ENCODE results near the gene BCAM. TPM values are rescaled to one million over a fixed set of nuclear protein-coding genes. Genes with fewer than 3 reads are reported as not detected.

BCAM gene
- total RNA-seq, 2 experiments from 2014 or later, result not detected

DNA sequence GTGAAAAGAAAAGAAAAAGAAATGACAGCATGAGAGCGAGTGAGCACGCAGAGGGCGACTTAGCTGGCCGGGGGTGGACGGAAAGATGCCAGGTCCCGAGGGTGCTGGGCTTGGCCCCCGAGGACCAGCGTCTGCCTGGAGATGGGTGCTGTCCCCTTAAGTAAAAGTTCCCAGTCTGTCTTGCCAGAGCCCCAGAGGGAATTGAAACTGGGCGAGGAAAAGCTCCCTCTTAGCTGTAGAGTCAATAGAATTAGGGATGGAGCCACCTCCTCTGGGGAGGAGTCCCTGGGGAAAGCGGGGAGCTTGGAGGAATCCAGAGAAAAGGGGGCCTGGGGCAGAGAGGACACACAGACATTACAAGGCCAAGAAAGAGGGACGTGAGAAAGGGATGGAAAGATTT, 13.3 kb downstream of the BCAM start:
- H3K4me2 ChIP-seq (ENCODE audit: low read length), result no peak overlapping the region
- no TSS peak for BruUV-seq (replicated peaks)
- H3K9me3 ChIP-seq (ENCODE audit: low read length), result no peaks in the 10 kb centered on the region
- ChIA-PET CTCF (ENCODE audit: unreplicated experiment) (no interaction called here), POLR2A (no interaction called here)
- no peaks in the 10 kb centered on the region for H3K9me2 ChIP-seq (ENCODE audit: insufficient read depth, low read length)
- H4K20me1 ChIP-seq (ENCODE audit: insufficient read depth, low read length), result no peaks in the 10 kb centered on the region
- no peak for DNase-seq (ENCODE audit: low spot score)
- H3K27ac ChIP-seq (ENCODE audit: low read depth, low read length, poor library complexity, severe bottlenecking), result no peak overlapping the region
- H3K79me2 ChIP-seq (ENCODE audit: insufficient read depth, low read depth, low read length), result no peaks in the 10 kb centered on the region
- no peaks in the 10 kb centered on the region for H3K4me1 ChIP-seq (ENCODE audit: insufficient read depth, low read length, poor library complexity, severe bottlenecking)
- no peaks in the 10 kb centered on the region for H3K36me3 ChIP-seq (ENCODE audit: insufficient read depth, low read length)
- intact Hi-C loops (cut with micrococcal nuclease; ENCODE audit: unreplicated experiment), result no loop called here
- H3K4me3 ChIP-seq (ENCODE audit: low read depth, low read length, poor library complexity, severe bottlenecking), result no peak overlapping the region
- H2AFZ ChIP-seq (ENCODE audit: low read length), result no peak overlapping the region
- TF ChIP-seq EZH2phosphoT487 (IDR thresholded peaks at IDR 0.05; ENCODE audit: borderline replicate concordance, low read depth, low read length), result no peak
- TF ChIP-seq, protein P1, sequence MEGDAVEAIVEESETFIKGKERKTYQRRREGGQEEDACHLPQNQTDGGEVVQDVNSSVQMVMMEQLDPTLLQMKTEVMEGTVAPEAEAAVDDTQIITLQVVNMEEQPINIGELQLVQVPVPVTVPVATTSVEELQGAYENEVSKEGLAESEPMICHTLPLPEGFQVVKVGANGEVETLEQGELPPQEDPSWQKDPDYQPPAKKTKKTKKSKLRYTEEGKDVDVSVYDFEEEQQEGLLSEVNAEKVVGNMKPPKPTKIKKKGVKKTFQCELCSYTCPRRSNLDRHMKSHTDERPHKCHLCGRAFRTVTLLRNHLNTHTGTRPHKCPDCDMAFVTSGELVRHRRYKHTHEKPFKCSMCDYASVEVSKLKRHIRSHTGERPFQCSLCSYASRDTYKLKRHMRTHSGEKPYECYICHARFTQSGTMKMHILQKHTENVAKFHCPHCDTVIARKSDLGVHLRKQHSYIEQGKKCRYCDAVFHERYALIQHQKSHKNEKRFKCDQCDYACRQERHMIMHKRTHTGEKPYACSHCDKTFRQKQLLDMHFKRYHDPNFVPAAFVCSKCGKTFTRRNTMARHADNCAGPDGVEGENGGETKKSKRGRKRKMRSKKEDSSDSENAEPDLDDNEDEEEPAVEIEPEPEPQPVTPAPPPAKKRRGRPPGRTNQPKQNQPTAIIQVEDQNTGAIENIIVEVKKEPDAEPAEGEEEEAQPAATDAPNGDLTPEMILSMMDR (conservative IDR thresholded peaks at IDR 0.05; ENCODE audit: low read length), result no peak

DNA sequence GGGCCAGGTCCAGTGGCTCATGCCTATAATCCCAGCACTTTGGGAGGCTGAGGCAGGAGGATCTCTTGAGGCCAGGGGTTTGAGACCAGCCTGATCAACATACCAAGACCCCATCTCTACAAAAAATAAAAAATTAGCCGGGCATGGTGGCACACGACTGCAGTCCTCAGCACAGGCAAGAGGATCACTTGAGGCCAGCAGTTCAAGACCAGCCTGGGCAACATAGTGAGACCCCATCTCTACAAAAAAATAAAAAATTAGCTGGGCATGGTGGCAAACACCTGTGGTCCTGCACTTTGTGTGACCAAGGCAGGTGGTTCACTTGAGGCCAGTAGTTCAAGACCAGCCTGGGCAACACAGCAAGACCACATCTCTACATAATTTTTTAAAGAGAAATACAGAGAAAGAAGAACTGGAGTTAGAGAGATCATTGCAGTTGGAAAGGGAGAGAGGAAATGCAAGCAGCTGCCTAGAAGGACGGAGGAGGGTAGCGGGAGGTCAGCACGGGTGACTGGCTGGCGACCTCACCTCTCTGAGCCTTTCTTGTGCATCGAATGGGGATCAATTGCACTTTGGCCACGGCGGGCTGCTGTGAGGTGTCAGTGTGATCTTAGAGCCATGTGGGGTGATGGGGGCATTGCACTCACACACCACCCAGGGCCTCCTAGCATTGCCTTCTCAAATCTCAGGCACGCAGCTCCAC, 13.9 kb downstream of the BCAM start:
- Histone ChIP-seq H4K20me1 (ENCODE audit: insufficient read depth, low read length) (no peaks in the 10 kb centered on the region), H3K4me1 (ENCODE audit: insufficient read depth, low read length, poor library complexity, severe bottlenecking) (no peaks in the 10 kb centered on the region), H3K4me3 (ENCODE audit: low read depth, low read length, poor library complexity, severe bottlenecking) (no peak overlapping the region), H3K36me3 (ENCODE audit: insufficient read depth, low read length) (no peaks in the 10 kb centered on the region), H3K9me3 (ENCODE audit: low read length) (no peaks in the 10 kb centered on the region), H3K79me2 (ENCODE audit: insufficient read depth, low read depth, low read length) (no peaks in the 10 kb centered on the region), H2AFZ (ENCODE audit: low read length) (no peak overlapping the region), H3K4me2 (ENCODE audit: low read length) (no peak overlapping the region), H3K27ac (ENCODE audit: low read depth, low read length, poor library complexity, severe bottlenecking) (no peak overlapping the region), H3K9me2 (ENCODE audit: insufficient read depth, low read length) (no peaks in the 10 kb centered on the region)
- BruUV-seq (replicated peaks), result no TSS peak
- POLR2A ChIA-PET, result no interaction called here
- TF ChIP-seq EZH2phosphoT487 (IDR thresholded peaks at IDR 0.05; ENCODE audit: borderline replicate concordance, low read depth, low read length), result no peak
- TF ChIP-seq, protein P1 (conservative IDR thresholded peaks at IDR 0.05; ENCODE audit: low read length), result no peak
- intact Hi-C loops (cut with micrococcal nuclease; ENCODE audit: unreplicated experiment), result no loop called here
- no peak for DNase-seq (ENCODE audit: low spot score)
- CTCF ChIA-PET (ENCODE audit: unreplicated experiment), result no interaction called here

DNA sequence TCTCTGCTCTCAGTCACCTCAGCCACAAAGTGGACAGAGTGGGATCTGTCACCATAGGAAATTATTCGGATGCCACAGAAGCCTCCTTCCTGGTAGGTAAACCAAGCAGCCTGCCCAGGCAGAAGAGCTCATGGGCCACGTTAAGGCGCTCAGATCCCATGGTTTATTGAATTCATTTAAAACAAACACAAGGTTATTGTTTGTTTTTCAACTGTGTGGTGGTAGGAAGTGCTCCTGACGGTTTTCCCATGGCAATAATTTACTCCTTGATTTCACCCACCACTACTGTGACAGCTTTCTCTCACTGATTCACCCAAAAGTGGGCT, 14.4 kb downstream of the BCAM start:
- no peak overlapping the region for H3K4me3 ChIP-seq (ENCODE audit: low read depth, low read length, poor library complexity, severe bottlenecking)
- no peak for TF ChIP-seq EZH2phosphoT487 (IDR thresholded peaks at IDR 0.05; ENCODE audit: borderline replicate concordance, low read depth, low read length)
- TF ChIP-seq, protein P1 (conservative IDR thresholded peaks at IDR 0.05; ENCODE audit: low read length), result no peak
- intact Hi-C loops (cut with micrococcal nuclease; ENCODE audit: unreplicated experiment), result no loop called here
- no peaks in the 10 kb centered on the region for H3K36me3 ChIP-seq (ENCODE audit: insufficient read depth, low read length)
- no peaks in the 10 kb centered on the region for H3K9me3 ChIP-seq (ENCODE audit: low read length)
- H4K20me1 ChIP-seq (ENCODE audit: insufficient read depth, low read length), result no peaks in the 10 kb centered on the region
- no TSS peak for BruUV-seq (replicated peaks)
- no peak for DNase-seq (ENCODE audit: low spot score)
- no peaks in the 10 kb centered on the region for H3K4me1 ChIP-seq (ENCODE audit: insufficient read depth, low read length, poor library complexity, severe bottlenecking)
- CTCF ChIA-PET (ENCODE audit: unreplicated experiment), result no interaction called here
- POLR2A ChIA-PET, result interaction anchor here (0.6 kb wide), 1 partner anchor 26 kb away, joined by 3 read pairs; no protein-coding TSS in a partner anchor
- no peak overlapping the region for H2AFZ ChIP-seq (ENCODE audit: low read length)
- H3K27ac ChIP-seq (ENCODE audit: low read depth, low read length, poor library complexity, severe bottlenecking), result no peak overlapping the region
- H3K4me2 ChIP-seq (ENCODE audit: low read length), result no peak overlapping the region
- no peaks in the 10 kb centered on the region for H3K79me2 ChIP-seq (ENCODE audit: insufficient read depth, low read depth, low read length)
- H3K9me2 ChIP-seq (ENCODE audit: insufficient read depth, low read length), result no peaks in the 10 kb centered on the region
